Immature natural killer cell (primary cell): ENCODE results near the gene PSG1. TPM values are rescaled to one million over a fixed set of nuclear protein-coding genes. Genes with fewer than 3 reads are reported as not detected.
"Not testable (repeated sequence)": the region's sequence is repeated elsewhere in the genome, so short reads cannot be mapped to it uniquely, and the experiment has no call there.

Experiments
- DNase-seq, 3 donors: peaks; one replicate each; pipeline ENCODE4 v3.0.0; 2022; ENCODE audit warnings: mixed read lengths in 1 of 3
- H3K27ac Mint-ChIP-seq, 6 donors: one replicate each; pipeline ENCODE4 v1.8.0; 2020; ENCODE audit warnings: mixed read lengths in 6 of 6, mild to moderate bottlenecking in 5 of 6, inconsistent platforms in 4 of 6, moderate library complexity in 3 of 6
- H3K27me3 Mint-ChIP-seq, 3 donors: one replicate each; pipeline ENCODE4 v1.8.0; 2020 to 2021; ENCODE audit warnings: low read depth in 3 of 3, mild to moderate bottlenecking in 3 of 3, mixed read lengths in 3 of 3, moderate library complexity in 3 of 3, inconsistent platforms in 1 of 3
- H3K36me3 Mint-ChIP-seq, 3 donors: one replicate each; pipeline ENCODE4 v1.8.0; 2020; ENCODE audit warnings: mixed read lengths in 3 of 3, inconsistent platforms in 2 of 3, mild to moderate bottlenecking in 2 of 3
- H3K4me1 Mint-ChIP-seq, 2 donors: one replicate each; pipeline ENCODE4 v1.8.0; 2020; ENCODE audit warnings: inconsistent platforms in 2 of 2, mild to moderate bottlenecking in 2 of 2, mixed read lengths in 2 of 2, moderate library complexity in 1 of 2
- H3K4me3 Mint-ChIP-seq, 5 donors: one replicate each; pipeline ENCODE4 v1.8.0; 2020; ENCODE audit warnings: mild to moderate bottlenecking in 5 of 5, mixed read lengths in 5 of 5, inconsistent platforms in 3 of 5, moderate library complexity in 3 of 5
- H3K9me3 Mint-ChIP-seq, 6 donors: one replicate each; pipeline ENCODE4 v1.8.0; 2020; ENCODE audit warnings: mild to moderate bottlenecking in 6 of 6, mixed read lengths in 6 of 6, inconsistent platforms in 4 of 6, moderate library complexity in 3 of 6
- polyA plus RNA-seq, 3 donors: library from polyadenylated mRNA; unstranded; fragments of 300-500 nt; fragmentation: Illumina TruSeq; gene quantifications; one replicate each; pipeline ENCODE4 v1.2.3, GENCODE V29; 2021

Gene PSG1
- polyA plus RNA-seq, 3 donors from 2014 or later, result not detected

DNA sequence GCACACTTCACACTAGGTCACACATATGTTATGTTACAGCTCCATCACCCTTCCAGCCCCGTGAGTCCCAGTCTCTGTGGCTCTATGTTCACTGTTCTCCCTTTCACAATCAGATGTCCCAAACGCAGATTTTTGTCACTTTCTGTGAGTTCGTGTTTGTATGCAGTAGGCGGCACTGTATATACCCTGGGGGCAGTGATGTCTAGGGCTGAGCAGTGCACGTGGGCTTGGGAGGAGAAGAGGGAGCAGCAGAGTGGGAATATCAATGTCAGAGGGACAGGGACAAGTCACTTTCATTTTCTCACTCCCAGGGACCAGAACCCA is 22.0 kb downstream of the PSG1 start:
- Mint-ChIP-seq H3K9me3 (peaks cover 0 to under 1% (median 0%) of the 10 kb centered on the region in 6 donors), H3K4me1 (no peaks in the 10 kb centered on the region), H3K27me3 (peaks cover 0 to 11% (median 2%) of the 10 kb centered on the region in 3 donors), H3K27ac (no peak overlapping the region), H3K36me3 (no peaks in the 10 kb centered on the region), H3K4me3 (no peak overlapping the region)
- DNase-seq, result no peak

DNA sequence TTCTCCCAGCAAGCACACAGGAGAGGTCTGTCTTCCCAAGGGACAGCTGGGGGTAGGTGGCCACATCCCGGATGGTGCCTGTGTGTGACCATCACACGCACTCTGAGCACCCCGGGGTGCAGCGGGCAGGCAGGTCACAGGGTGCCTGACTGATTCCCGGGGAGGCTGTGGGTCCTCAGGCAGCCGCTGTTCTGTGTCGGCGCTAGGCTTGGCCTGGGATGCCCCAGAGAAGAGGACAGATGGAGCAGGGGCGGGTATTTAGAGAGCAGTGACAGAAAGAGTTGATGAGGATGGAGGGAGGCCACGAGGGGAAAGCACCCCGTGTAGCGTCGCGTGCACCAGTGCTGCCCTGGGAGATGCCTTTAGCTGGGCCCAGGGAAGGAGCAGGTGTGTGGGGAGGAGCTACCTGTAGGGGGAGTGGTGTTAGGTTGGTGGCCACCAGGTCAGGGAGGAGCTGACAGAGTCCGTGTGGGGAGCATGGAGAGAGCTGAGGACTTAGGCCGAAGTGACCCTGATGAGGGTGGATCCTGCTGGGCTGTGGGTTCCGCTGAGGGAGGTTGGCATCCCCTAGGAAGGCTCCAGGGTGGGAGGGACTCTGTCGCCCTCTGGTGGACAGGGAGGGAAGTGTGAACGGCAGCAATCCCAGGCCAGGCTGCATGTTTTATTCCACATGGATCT is 22.5 kb downstream of the PSG1 start:
- H3K4me3 Mint-ChIP-seq, H3K9me3 Mint-ChIP-seq, H3K36me3 Mint-ChIP-seq, H3K27ac Mint-ChIP-seq, H3K4me1 Mint-ChIP-seq, DNase-seq: not testable (repeated sequence)
- peaks cover 0 to 11% (median 3%) of the 10 kb centered on the region in 3 donors for H3K27me3 Mint-ChIP-seq

DNA sequence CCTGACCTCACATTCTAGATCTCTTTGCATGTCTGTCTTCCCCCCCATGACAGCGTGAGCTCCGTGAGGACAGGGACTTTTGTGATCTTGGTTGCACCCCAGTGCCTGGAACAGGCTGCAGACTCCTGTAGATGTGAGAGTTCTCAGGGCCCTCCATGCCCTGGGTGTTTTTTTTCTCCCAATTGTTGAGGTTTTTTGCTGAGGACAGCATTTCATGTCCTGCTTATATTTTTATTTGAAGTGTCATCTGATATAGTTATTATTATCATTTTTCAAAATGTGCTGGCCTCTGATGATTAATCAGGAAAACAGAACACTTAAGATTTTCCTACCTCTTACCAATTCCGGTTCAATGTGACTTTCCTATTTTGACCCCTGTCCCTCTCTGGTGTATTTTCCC is 24.8 kb downstream of the PSG1 start:
- not testable (repeated sequence) for H3K4me1 Mint-ChIP-seq, DNase-seq, H3K27me3 Mint-ChIP-seq, H3K36me3 Mint-ChIP-seq, H3K27ac Mint-ChIP-seq, H3K9me3 Mint-ChIP-seq, H3K4me3 Mint-ChIP-seq

DNA sequence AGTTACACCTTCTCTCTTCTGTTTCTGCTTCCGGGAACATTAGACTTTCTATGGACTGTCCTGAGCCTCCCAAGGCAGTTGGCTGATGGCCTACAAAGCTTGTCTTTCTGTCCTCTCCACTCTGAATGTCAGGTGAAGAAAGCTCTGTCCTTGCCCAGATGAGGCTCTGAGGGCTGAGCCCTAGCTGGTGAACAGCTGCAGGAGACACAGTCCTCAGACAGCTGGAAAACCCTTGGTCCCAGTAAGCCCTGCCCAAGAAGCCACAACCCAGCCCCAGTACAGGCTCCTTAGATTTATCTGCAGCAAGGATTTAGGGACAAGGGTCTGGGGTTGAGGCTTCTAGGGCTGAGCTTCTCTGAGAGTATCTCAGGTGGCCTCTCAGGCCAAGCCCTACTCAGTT is 26.3 kb downstream of the PSG1 start:
- not testable (repeated sequence) for DNase-seq, H3K27ac Mint-ChIP-seq, H3K36me3 Mint-ChIP-seq, H3K9me3 Mint-ChIP-seq, H3K4me1 Mint-ChIP-seq, H3K4me3 Mint-ChIP-seq
- H3K27me3 Mint-ChIP-seq, result peaks cover 0 to 10% (median 2%) of the 10 kb centered on the region in 3 donors

DNA sequence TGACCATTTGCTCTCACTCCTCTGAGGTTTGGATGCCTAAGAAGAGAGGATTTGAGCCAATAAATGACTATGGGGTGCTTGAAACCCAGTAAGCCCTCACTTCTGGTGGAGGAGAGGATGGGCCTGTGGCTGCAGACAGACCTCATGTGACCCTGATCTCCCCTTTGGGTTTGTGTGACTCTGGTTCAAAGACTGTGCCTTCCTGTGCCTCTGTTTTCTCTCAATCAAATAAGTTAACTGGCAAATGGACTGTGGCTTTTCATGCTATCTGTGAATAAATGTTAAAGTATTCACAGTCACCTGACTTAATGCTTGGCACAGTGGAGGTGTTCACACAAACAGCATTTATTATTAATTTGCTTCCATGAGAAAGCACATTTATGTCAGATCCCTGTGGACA is 26.7 kb downstream of the PSG1 start:
- H3K27ac Mint-ChIP-seq, H3K4me1 Mint-ChIP-seq, DNase-seq, H3K9me3 Mint-ChIP-seq, H3K36me3 Mint-ChIP-seq, H3K27me3 Mint-ChIP-seq, H3K4me3 Mint-ChIP-seq: not testable (repeated sequence)

DNA sequence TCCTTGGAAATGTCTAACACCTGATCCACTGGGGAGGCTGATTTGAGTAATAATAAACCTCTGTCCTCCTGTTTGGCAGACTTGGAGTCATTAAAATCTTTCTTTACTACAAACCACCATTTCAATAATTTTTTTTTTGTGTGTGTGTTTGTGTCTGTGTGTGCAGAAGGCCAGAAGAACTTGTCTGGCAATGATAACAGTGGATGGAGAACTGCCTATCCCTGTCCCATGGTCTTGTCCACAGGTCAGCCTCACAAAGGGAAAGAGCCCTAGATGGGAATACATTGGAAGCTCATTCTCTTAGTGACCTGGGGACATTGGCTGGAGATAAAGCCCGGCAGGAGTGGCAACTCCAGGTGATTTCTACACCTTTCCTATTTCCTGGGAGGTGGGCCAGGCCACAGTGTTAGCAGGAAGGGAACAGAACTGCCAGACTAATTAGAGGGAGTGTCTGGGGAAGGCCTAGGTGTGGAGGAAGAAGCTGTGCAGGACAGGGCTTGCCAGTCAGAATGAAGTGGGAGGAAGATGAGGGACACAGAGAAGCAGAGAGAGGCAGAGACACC is 27.7 kb downstream of the PSG1 start:
- H3K4me1 Mint-ChIP-seq, H3K27ac Mint-ChIP-seq, DNase-seq, H3K9me3 Mint-ChIP-seq, H3K27me3 Mint-ChIP-seq, H3K36me3 Mint-ChIP-seq, H3K4me3 Mint-ChIP-seq: not testable (repeated sequence)

DNA sequence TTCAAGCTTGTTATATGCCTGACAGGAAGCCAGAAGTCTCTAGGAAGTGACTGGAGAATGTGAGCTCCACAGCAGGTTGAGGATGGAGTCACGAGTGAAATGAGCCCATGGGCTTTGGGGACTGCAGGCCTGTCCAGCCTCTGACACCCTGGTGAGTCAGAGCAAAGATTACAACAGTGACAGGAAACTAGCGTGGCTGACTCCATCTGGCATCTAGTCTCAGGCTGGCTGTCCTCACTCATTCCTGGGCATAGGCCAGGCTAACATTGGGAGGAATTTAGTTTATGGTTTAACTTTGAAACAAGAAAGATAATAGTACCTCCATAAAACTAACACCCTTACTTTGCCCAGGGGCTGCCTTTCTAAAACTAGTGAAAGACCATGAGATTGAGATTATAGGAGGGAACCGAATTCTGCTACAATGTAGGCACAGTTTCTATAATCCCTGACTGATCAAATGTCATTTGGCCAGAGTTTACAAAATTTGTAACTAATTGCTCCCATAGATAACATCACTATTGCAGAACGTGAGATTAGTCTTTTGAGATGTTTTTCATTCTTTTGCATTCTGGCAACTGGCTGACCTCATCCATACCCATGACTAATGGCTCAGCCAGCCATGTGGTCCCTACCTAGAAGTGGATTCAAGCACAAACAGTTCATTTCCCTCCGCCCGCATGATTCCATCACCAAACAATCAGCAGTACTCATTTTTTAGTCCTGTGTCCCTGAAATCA is 28.4 kb downstream of the PSG1 start:
- H3K27me3 Mint-ChIP-seq, result peaks cover 0 to 7% (median 2%) of the 10 kb centered on the region in 3 donors
- no peak overlapping the region for H3K27ac Mint-ChIP-seq
- DNase-seq, result no peak
- no peaks in the 10 kb centered on the region for H3K4me1 Mint-ChIP-seq
- no peak overlapping the region for H3K4me3 Mint-ChIP-seq
- H3K36me3 Mint-ChIP-seq, result no peaks in the 10 kb centered on the region
- no peaks in the 10 kb centered on the region for H3K9me3 Mint-ChIP-seq

DNA sequence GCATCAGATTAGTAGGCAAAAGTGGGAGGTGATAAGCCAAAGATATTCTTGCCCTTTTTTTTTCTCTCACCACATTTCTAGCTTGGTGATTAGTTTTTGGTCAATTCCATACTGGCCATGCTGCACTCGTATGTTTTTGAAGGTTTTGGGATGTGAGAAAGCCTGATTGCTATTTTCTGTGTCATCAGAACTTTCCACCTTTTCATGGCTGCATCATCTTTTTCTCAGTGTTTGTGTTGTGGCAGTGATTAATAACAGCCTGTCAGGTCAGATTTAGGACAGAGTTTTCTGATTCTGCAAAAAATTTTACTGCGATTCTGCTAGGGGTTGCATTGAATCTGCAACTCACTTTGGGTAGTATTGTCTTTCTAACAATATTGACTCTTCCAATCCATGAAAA is 32.9 kb downstream of the PSG1 start:
- H3K36me3 Mint-ChIP-seq, result no peaks in the 10 kb centered on the region
- no peak for DNase-seq
- no peak overlapping the region for H3K27ac Mint-ChIP-seq
- H3K4me1 Mint-ChIP-seq, result no peaks in the 10 kb centered on the region
- peaks cover 0 to 6% (median 0%) of the 10 kb centered on the region in 3 donors for H3K27me3 Mint-ChIP-seq
- no peak overlapping the region for H3K4me3 Mint-ChIP-seq
- no peaks in the 10 kb centered on the region for H3K9me3 Mint-ChIP-seq

DNA sequence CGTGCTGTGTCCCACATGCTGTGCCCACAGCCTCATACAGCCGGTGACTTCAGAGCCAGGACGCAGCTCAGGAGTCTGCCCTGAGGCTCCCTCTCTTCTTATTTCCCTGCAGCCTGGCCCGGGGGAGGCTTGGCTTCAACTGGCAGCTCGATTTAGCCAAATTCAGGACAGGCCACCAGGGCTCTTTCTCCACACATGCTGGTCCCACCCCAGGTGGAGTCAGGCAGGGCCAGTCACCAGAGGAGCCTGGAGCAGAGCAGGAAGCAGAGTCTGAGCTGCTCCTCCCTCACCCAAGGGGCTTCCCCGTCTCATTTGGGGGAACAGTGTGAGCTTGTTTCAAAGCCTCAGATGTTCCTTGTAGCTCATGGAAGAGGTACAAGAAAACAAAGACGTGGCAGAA is 35.9 kb downstream of the PSG1 start:
- H3K36me3 Mint-ChIP-seq, H3K4me1 Mint-ChIP-seq, H3K4me3 Mint-ChIP-seq, H3K9me3 Mint-ChIP-seq, H3K27ac Mint-ChIP-seq, H3K27me3 Mint-ChIP-seq, DNase-seq: not testable (repeated sequence)

DNA sequence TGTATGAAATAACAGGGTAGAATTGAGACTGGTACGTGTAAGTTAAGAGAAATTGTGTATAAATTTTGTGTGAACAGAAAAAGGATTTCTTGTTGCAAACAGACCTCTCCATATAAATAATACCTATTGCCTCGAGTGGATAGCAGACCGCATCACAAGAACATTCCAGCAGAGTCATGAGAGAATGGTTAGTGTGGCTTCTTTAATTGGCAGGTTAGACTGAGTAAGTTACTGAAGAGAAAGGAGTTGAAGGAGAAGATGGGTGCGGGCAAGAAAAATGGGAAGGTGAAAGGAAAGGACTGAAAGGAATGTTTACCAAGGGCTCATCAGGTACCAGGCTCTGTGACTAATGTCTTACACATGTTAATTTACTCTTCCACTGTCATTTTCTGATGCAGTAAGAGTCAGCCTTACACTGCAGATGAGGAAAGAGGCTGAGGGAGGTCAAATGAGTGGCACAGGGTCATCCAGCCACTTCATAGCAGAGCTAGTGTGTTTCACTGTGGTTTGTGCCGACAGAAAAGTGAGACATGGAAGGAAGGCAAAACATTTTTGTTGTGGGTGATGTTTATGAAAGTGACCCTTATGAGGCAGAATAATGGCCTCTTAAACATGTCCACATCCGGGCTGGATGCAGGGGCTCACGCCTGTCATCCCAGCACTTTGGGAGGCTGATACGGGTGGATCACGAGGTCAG is 46.6 kb downstream of the PSG1 start:
- H3K36me3 Mint-ChIP-seq, H3K9me3 Mint-ChIP-seq, H3K27ac Mint-ChIP-seq, H3K4me3 Mint-ChIP-seq, H3K4me1 Mint-ChIP-seq, DNase-seq: not testable (repeated sequence)
- H3K27me3 Mint-ChIP-seq, result peaks cover 0 to 11% (median 0%) of the 10 kb centered on the region in 3 donors

DNA sequence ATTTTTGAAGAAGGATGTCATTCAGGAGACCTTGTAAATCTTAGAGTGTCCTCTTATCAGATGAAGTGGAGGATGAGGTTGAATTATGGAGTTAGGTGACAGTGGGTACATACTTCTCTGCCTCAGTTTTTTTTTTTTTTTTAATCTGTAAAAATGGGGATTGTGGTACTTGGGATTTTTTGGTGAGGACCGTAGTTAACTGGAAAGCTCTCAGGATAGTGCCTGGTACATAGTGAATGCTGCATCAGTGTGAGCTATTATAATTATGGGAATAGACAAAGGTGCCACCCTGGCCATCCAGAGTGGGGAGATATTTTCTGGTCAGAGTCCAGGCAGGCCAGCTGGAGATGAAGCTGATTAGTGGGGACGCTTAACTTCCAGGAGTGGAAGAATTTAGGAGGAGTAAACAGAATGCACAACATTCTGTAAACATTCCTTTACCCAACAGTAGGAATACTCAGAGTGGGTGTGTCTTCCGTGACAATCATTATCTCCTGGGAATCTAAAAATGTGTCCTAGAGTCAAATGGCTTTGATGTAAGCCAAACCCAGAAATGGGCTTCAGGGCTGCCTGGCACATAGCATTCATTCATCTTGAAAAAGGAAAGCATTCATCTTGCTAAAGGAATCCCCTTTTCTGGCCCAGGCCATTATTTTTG is 47.4 kb downstream of the PSG1 start:
- DNase-seq, H3K9me3 Mint-ChIP-seq, H3K27ac Mint-ChIP-seq, H3K4me3 Mint-ChIP-seq, H3K4me1 Mint-ChIP-seq, H3K36me3 Mint-ChIP-seq: not testable (repeated sequence)
- peaks cover 0 to 11% (median 0%) of the 10 kb centered on the region in 3 donors for H3K27me3 Mint-ChIP-seq

DNA sequence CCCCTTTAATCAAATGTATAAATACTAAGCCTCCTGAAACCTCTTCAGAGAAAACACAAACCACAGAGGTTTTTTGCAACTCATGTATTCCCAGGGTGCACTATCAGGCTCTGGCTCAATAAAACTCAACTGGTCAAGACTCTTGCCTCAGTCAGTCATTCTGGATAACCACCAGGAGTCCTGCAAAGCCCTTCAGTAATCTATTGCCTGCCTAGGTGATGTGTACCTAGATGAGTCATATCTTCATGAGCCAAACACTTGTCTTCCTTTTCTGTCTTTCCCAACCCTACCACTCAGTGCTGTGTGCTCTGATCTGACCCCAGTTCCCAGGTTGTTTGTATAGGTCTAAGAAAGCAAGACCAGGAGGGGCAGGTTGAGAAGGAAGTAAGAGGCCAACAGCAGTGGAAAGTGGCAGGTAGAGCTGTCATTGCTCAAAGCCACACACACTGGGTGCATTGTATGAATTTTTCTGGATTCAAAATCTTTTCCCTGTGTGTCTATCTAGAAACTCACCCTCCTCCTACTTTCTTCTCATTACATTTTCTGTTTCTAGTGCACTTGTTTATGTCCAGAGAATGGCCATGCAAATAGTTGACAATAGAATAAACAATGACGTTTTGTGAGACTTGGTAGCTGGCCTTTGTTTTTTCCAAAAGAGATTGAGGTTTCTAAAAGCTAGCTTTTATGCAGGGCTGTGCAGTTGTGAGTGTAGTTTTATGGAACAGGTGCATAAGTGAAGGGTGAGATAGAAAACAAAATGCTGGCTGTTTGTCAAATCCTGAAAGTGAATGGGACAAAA is 48.1 kb downstream of the PSG1 start:
- Mint-ChIP-seq H3K4me1 (no peaks in the 10 kb centered on the region), H3K27me3 (peaks cover 0 to 11% (median 0%) of the 10 kb centered on the region in 3 donors), H3K9me3 (peaks cover 0 to 2% (median 0%) of the 10 kb centered on the region in 6 donors), H3K4me3 (no peak overlapping the region), H3K27ac (no peak overlapping the region), H3K36me3 (no peaks in the 10 kb centered on the region)
- DNase-seq, result no peak

DNA sequence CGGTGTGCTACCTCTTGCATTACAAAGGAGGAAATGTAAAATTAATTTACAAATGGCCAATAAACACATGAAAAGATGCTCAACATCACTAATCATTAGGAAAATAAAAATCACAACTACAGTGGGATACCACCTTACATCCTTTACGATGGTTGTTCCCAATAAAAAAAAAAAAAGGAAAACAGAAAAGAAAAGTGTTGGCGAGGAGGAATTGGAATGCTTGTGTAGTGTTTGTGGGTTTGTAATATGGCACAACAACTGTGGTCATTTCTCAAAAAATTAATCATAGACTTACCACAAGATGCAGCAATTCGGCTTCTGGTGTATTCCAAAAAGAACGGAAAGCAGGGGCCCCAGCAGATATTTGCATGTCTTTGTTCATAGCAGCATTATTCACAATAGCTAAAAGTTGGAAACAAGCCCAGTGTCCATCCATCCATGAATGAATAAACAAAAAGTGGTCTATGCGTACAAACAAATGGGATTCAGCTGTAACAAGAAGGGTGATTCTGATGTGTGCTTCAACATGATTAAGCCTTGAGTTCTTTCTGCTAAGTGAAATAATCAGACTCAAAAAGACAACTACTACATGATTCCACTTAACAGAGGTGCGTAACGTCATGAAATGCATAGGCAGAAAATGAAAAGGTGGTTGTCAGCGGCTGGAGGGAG is 58.1 kb downstream of the PSG1 start:
- H3K36me3 Mint-ChIP-seq, H3K4me3 Mint-ChIP-seq, DNase-seq, H3K4me1 Mint-ChIP-seq, H3K27me3 Mint-ChIP-seq, H3K9me3 Mint-ChIP-seq, H3K27ac Mint-ChIP-seq: not testable (repeated sequence)
